ENCODE data around the gene PLA2G4B. TPM values are rescaled to one million over a fixed set of nuclear protein-coding genes. Genes with fewer than 3 reads are reported as not detected.

The PLA2G4B gene
- total RNA-seq, 1 experiment from 2014 or later = 3.7 TPM

DNA sequence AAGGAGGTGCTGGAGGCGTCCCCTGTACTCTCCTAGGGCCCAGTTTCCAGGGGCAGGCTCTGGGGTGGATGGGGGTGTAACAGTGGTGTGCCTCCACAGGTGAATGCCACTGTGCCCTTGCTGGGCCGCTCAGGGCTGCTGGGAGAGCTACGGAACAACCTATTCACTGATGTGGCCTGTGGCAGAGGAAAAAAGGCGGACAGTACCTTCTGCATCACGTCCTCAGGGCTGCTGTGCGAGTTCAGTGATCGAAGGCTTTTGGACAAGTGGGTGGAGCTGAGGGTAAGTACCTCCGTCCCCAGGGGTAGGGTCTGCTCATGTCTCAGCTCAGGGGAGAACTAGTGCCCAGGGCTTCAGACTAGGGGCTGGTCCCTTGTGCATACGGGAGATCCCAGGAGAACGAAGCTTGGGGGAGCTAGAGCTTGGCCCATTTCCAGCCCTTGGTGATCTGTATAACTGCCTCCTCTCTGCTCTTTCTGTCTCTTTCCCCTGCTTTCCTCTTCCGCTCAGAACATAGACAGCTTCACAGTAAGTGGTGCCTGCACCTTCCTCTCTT lies 25.7 kb upstream of the PLA2G4B start:
- Histone ChIP-seq H3K9me3 (ENCODE audit: control insufficient read depth, low read depth, low read length) (no peaks in the 10 kb centered on the region), H2BK15ac (ENCODE audit: low read depth, low read length) (no peak overlapping the region), H3T11ph (ENCODE audit: low read length) (no peak overlapping the region), H3K4me2 (ENCODE audit: insufficient read depth, insufficient read length, low read length) (no peak overlapping the region), H2AFZ (ENCODE audit: low read length) (no peak overlapping the region), H2BK20ac (ENCODE audit: low read depth, low read length, poor library complexity, severe bottlenecking) (no peak overlapping the region), H3K27me3 (ENCODE audit: insufficient read depth, low read length) (no peaks in the 10 kb centered on the region), H3K79me1 (ENCODE audit: insufficient read depth, low read depth, low read length, poor library complexity, severe bottlenecking) (no peaks in the 10 kb centered on the region), H3K27ac (ENCODE audit: insufficient read length, low read depth, low read length) (no peak overlapping the region), H3K4me1 (ENCODE audit: insufficient read depth, low read length) (no peaks in the 10 kb centered on the region), H3K56ac (ENCODE audit: insufficient read length, low read depth, low read length) (no peak overlapping the region), H2BK120ac (ENCODE audit: low read depth, low read length, poor library complexity, severe bottlenecking) (no peak overlapping the region), H2BK5ac (ENCODE audit: insufficient read length, low read length) (no peak overlapping the region), H3K4ac (ENCODE audit: low read depth, low read length) (no peak overlapping the region), H3K9ac (ENCODE audit: extremely low read depth, insufficient read length, low read length) (no peak overlapping the region), H3K79me2 (ENCODE audit: insufficient read depth, low read length) (no peaks in the 10 kb centered on the region), H2AK5ac (ENCODE audit: insufficient read length, low read length) (no peak overlapping the region), H4K20me1 (ENCODE audit: control insufficient read depth, insufficient read depth, insufficient read length) (no peaks in the 10 kb centered on the region), H4K5ac (ENCODE audit: insufficient read length, low read depth, low read length) (no peak overlapping the region), H2BK12ac (ENCODE audit: insufficient read length, low read depth, low read length) (no peak overlapping the region), H4K8ac (replicated peaks; ENCODE audit: insufficient read length, low read depth, low read length) (no peak overlapping the region), H3K23me2 (ENCODE audit: insufficient read length, low read depth, low read length, poor library complexity, severe bottlenecking) (no peaks in the 10 kb centered on the region), H3K18ac (ENCODE audit: insufficient read length, low read depth, low read length) (no peak overlapping the region), H3K14ac (ENCODE audit: insufficient read depth, low read length) (no peak overlapping the region), H4K91ac (ENCODE audit: insufficient read length, low read depth, low read length) (no peak overlapping the region), H3K23ac (ENCODE audit: insufficient read length, low read depth, low read length) (no peak overlapping the region)
- H3K4me3 Mint-ChIP-seq = no peak overlapping the region
- DNase-seq = no peak
- H3K9me3 Mint-ChIP-seq = no peaks in the 10 kb centered on the region
- H3K27me3 Mint-ChIP-seq (ENCODE audit: low read depth) = no peaks in the 10 kb centered on the region
- peaks cover 0 to 9% (median 1%) of the 10 kb centered on the region in 3 experiments; a peak in 3 of 7 replicates for H3K36me3 Mint-ChIP-seq (ENCODE audit: insufficient read depth in 1 of 3, low read depth in 3 of 3)
- peaks cover 3 to 5% of the 10 kb centered on the region in 2 experiments for H3K4me1 Mint-ChIP-seq
- H3K27ac Mint-ChIP-seq = peak overlapping the region in 1 of 3 experiments; percentile 70; a peak in 2 of 7 replicates
- TF ChIP-seq, protein P1, sequence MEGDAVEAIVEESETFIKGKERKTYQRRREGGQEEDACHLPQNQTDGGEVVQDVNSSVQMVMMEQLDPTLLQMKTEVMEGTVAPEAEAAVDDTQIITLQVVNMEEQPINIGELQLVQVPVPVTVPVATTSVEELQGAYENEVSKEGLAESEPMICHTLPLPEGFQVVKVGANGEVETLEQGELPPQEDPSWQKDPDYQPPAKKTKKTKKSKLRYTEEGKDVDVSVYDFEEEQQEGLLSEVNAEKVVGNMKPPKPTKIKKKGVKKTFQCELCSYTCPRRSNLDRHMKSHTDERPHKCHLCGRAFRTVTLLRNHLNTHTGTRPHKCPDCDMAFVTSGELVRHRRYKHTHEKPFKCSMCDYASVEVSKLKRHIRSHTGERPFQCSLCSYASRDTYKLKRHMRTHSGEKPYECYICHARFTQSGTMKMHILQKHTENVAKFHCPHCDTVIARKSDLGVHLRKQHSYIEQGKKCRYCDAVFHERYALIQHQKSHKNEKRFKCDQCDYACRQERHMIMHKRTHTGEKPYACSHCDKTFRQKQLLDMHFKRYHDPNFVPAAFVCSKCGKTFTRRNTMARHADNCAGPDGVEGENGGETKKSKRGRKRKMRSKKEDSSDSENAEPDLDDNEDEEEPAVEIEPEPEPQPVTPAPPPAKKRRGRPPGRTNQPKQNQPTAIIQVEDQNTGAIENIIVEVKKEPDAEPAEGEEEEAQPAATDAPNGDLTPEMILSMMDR (conservative IDR thresholded peaks at IDR 0.05) = no peak
- WGBS (ENCODE audit: extremely low coverage, insufficient read length, low lambda C conversion rate) = no CpG with 5 or more reads among the region's 11 CpGs
